HL-60 (cell line): ENCODE data around the gene OBSL1.

ENCODE experiments used
- DNase-seq, 2 experiments: peaks; one replicate each; pipeline ENCODE4 v3.0.0-alpha.2; 2010 to 2020; ENCODE audit warnings: low read depth in 1 of 2, low spot score in 1 of 2
- H3K27ac ChIP-seq: fragments of 250-450 bp; sonication (Bioruptor Pico); replicated peaks from 2 replicates; pipeline ENCODE4 v1.5.1; 2020; ENCODE audit warnings: mild to moderate bottlenecking, moderate library complexity
- H3K27me3 ChIP-seq: fragments of 250-450 bp; sonication (Bioruptor Pico); 2 replicates; pipeline ENCODE4 v1.5.1; 2021; ENCODE audit warnings: mild to moderate bottlenecking, moderate library complexity; ENCODE audit not compliant: insufficient read depth, poor library complexity, severe bottlenecking
- H3K4me3 ChIP-seq: replicated peaks from 2 replicates; pipeline ENCODE4 v1.5.1; 2011; ENCODE audit warnings: mild to moderate bottlenecking, control low read depth, low read length; ENCODE audit not compliant: insufficient read depth
- CTCF ChIP-seq: IDR thresholded peaks from one replicate; pipeline ENCODE4 v1.5.1; 2011; ENCODE audit warnings: low read length, control low read depth, inconsistent platforms; ENCODE audit not compliant: insufficient read depth
- GABPA ChIP-seq: IDR thresholded peaks from 2 replicates; pipeline ENCODE4 v1.6.1; 2012; ENCODE audit warnings: low read depth
- POLR2AphosphoS5 ChIP-seq: IDR thresholded peaks from 2 replicates; pipeline ENCODE4 v1.6.1; 2012; ENCODE audit warnings: low read depth
- REST ChIP-seq: IDR thresholded peaks from 2 replicates; pipeline ENCODE4 v1.6.1; 2012; ENCODE audit warnings: low read depth; ENCODE audit not compliant: insufficient replicate concordance
- SPI1 ChIP-seq: IDR thresholded peaks from 2 replicates; pipeline ENCODE4 v1.6.1; 2012; ENCODE audit warnings: low read depth, mild to moderate bottlenecking, borderline replicate concordance

The OBSL1 gene

GRCh38 chr2:219520079-219520478 lies 51.3 kb downstream of the OBSL1 start:
- TF ChIP-seq SPI1 (no peak), GABPA (no peak), POLR2AphosphoS5 (no peak), REST (no peak), CTCF (no peak)
- DNase-seq = no peak
- Histone ChIP-seq H3K27ac (no peak overlapping the region), H3K4me3 (no peak overlapping the region), H3K27me3 (peaks cover 75% of the 10 kb centered on the region)

- H3K27me3 ChIP-seq = peaks cover 75% of the 10 kb centered on the region
- TF ChIP-seq CTCF = no peak
- no peak overlapping the region for H3K4me3 ChIP-seq
- H3K27ac ChIP-seq = no peak overlapping the region
- no peak for DNase-seq
Observed at GRCh38 chr2:219519526-219519916, 51.8 kb downstream of the OBSL1 start.

DNA sequence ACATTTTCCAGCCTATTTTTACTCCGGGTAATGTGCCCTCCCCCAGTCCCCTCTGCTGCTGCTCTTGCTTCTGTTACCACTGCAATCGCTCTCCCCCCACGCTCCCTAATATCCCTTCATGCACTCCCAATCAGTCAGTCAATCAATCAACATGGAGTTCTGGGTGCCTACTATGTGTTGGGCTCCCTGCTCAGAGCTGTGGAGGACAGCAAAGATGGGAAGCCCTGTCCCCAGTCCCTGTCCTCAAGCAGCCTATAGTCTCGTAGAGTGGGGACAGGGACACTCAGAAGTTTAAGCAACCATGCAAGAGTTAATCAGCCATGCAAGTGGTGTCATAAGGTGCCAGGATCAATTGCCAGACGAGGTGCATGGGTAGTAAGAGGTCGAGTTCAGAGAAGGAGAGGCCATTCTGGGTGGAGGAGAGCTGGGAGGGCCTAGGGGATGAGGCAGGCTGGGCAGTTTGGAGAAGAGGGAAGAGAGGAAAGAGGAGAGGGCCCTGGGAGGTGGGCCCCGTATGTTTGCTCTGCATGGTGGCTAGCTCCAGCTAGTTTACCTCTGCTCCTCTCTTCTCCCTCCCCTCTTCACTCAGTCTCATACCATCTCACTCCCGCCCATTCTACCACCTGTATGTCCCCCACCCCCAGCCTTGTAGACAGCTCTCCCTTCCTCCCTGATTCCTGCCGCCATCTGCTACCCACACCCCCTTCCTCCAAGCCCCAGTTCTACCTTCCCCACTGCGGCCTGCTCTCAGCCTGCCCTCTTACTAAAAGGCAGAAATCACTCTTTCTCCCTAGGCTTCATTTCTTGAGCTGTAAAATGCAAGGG lies 53.2 kb downstream of the OBSL1 start:
- no peak overlapping the region for H3K4me3 ChIP-seq
- peaks cover 74% of the 10 kb centered on the region for H3K27me3 ChIP-seq
- H3K27ac ChIP-seq = no peak overlapping the region
- DNase-seq = no peak
- TF ChIP-seq GABPA (no peak), CTCF (no peak), POLR2AphosphoS5 (no peak), SPI1 (no peak), REST (no peak)

- TF ChIP-seq CTCF (no peak), REST (no peak), GABPA (no peak)
- peaks cover 79% of the 10 kb centered on the region for H3K27me3 ChIP-seq
- no peak overlapping the region for H3K4me3 ChIP-seq
- no peak for DNase-seq
- H3K27ac ChIP-seq = no peak overlapping the region
Observed at GRCh38 chr2:219516888-219517287, 54.5 kb downstream of the OBSL1 start.
